Hepatocyte (in vitro differentiated cells): ENCODE results near the gene GFM1. TPM values are rescaled to one million over a fixed set of nuclear protein-coding genes. Genes with fewer than 3 reads are reported as not detected.

ENCODE experiments used
- DNase-seq: peaks from one replicate; pipeline ENCODE4 v3.0.0-alpha.2; 2016; ENCODE audit warnings: low spot score
- H2AFZ ChIP-seq: fragments of 200-600 bp; sonication (generic); 2 replicates; pipeline ENCODE4 v1.6.0; 2016; ENCODE audit warnings: antibody characterized with exemption, mild to moderate bottlenecking
- H3K27ac ChIP-seq: fragments of 200-600 bp; sonication (generic); 2 replicates; pipeline ENCODE4 v1.5.1; 2016; ENCODE audit warnings: mild to moderate bottlenecking
- H3K27me3 ChIP-seq: fragments of 200-600 bp; sonication (generic); 2 replicates; pipeline ENCODE4 v1.6.1; 2016
- H3K36me3 ChIP-seq: fragments of 200-600 bp; sonication (generic); replicated peaks from 2 replicates; pipeline ENCODE4 v1.5.1; 2016; ENCODE audit warnings: low read depth; ENCODE audit not compliant: insufficient read depth
- H3K4me1 ChIP-seq: fragments of 200-600 bp; sonication (generic); 2 replicates; pipeline ENCODE4 v1.5.1; 2016; ENCODE audit warnings: mild to moderate bottlenecking, moderate library complexity; ENCODE audit not compliant: insufficient read depth
- H3K4me2 ChIP-seq: fragments of 200-600 bp; sonication (generic); 2 replicates; pipeline ENCODE4 v1.6.0; 2016
- H3K4me3 ChIP-seq: fragments of 200-600 bp; sonication (generic); 2 replicates; pipeline ENCODE4 v1.5.1; 2016; ENCODE audit warnings: mild to moderate bottlenecking
- H3K79me2 ChIP-seq: fragments of 200-600 bp; sonication (generic); 2 replicates; pipeline ENCODE4 v1.6.0; 2017; ENCODE audit warnings: mild to moderate bottlenecking
- H3K9me2 ChIP-seq: fragments of 200-600 bp; sonication (generic); replicated peaks from 2 replicates; pipeline ENCODE4 v1.6.0; 2017; ENCODE audit warnings: mild to moderate bottlenecking; ENCODE audit not compliant: insufficient read depth
- H3K9me3 ChIP-seq: fragments of 200-600 bp; sonication (generic); 2 replicates; pipeline ENCODE4 v1.5.1; 2016; ENCODE audit warnings: low read depth, mild to moderate bottlenecking
- H4K20me1 ChIP-seq: fragments of 200-600 bp; sonication (generic); 2 replicates; pipeline ENCODE4 v1.6.0; 2016; ENCODE audit warnings: mild to moderate bottlenecking; ENCODE audit not compliant: insufficient read depth, poor library complexity, severe bottlenecking
- EZH2 ChIP-seq: fragments of 200-600 bp; sonication (generic); IDR thresholded peaks from 2 replicates; pipeline ENCODE4 v1.6.1; 2016; ENCODE audit warnings: antibody characterized with exemption, mild to moderate bottlenecking, borderline replicate concordance
- EZH2phosphoT487 ChIP-seq: fragments of 200-600 bp; sonication (generic); IDR thresholded peaks from one replicate; pipeline ENCODE4 v1.6.1; 2018; ENCODE audit warnings: antibody characterized with exemption, mild to moderate bottlenecking, low read depth, moderate library complexity; ENCODE audit not compliant: unreplicated experiment, severe bottlenecking
- WGBS: methylation state at CpG from one replicate; pipeline ENCODE4 v1.1.6; 2016; ENCODE audit warnings: low lambda C conversion rate; ENCODE audit errors: missing lambda C conversion rate; 5-methylcytosine and 5-hydroxymethylcytosine counted together
- polyA plus RNA-seq: library from polyadenylated mRNA; unstranded; fragments of >200 nt; fragmentation: Nextera tagmentation; extraction: Ambion mirVana; gene quantifications from 2 replicates; pipeline ENCODE4 v1.2.1, GENCODE V29; 2016
- total RNA-seq: library from RNA; depleted of rRNA; stranded (reverse); fragments of >200 nt; gene quantifications from 2 replicates; pipeline ENCODE4 v1.2.3, GENCODE V29; 2014
- TF ChIP-seq, protein P1 (sequence below): fragments of 200-600 bp; sonication (generic); IDR thresholded peaks from 2 replicates; pipeline ENCODE4 v1.5.1; 2016; ENCODE audit warnings: antibody characterized with exemption, mild to moderate bottlenecking; ENCODE audit not compliant: poor library complexity

The GFM1 gene
- total and polyA plus RNA-seq, 2 experiments from 2014 or later = 28.0 to 60.0 TPM

GRCh38 chr3:158696618-158697017, 52.3 kb downstream of the GFM1 start:
- Histone ChIP-seq H3K9me2 (no peaks in the 10 kb centered on the region), H2AFZ (no peak overlapping the region), H3K4me3 (no peak overlapping the region), H3K36me3 (no peaks in the 10 kb centered on the region), H3K27me3 (no peaks in the 10 kb centered on the region), H3K9me3 (no peaks in the 10 kb centered on the region), H3K4me2 (no peak overlapping the region), H3K4me1 (no peaks in the 10 kb centered on the region), H3K79me2 (no peaks in the 10 kb centered on the region), H4K20me1 (no peaks in the 10 kb centered on the region), H3K27ac (no peak overlapping the region)
- TF ChIP-seq, protein P1, sequence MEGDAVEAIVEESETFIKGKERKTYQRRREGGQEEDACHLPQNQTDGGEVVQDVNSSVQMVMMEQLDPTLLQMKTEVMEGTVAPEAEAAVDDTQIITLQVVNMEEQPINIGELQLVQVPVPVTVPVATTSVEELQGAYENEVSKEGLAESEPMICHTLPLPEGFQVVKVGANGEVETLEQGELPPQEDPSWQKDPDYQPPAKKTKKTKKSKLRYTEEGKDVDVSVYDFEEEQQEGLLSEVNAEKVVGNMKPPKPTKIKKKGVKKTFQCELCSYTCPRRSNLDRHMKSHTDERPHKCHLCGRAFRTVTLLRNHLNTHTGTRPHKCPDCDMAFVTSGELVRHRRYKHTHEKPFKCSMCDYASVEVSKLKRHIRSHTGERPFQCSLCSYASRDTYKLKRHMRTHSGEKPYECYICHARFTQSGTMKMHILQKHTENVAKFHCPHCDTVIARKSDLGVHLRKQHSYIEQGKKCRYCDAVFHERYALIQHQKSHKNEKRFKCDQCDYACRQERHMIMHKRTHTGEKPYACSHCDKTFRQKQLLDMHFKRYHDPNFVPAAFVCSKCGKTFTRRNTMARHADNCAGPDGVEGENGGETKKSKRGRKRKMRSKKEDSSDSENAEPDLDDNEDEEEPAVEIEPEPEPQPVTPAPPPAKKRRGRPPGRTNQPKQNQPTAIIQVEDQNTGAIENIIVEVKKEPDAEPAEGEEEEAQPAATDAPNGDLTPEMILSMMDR = no peak
- TF ChIP-seq EZH2phosphoT487 = no peak
- TF ChIP-seq EZH2 = no peak
- DNase-seq = no peak
- 44% methylated on average over 2 of the region's 2 CpGs for WGBS

DNA sequence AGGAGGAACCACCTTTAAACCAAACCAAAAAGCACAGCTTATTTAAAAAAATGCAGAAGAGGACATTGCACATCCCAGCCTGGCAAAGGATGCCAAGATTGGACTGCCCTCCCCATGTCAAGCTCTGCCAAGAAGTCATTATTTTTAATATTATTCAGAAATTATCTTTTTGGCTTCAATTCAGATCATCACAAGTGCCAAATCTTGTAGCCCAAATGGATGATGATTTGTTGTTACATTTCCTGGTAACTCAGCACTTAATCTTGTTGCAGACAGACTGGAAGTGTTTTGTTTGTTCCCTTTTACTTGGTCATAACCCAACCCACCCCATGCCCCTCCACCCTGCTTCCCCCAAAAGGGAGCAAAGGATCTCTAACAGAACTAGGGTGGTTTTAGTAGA, 56.2 kb downstream of the GFM1 start:
- no peaks in the 10 kb centered on the region for H4K20me1 ChIP-seq
- H3K9me2 ChIP-seq = no peaks in the 10 kb centered on the region
- no peak for DNase-seq
- H3K9me3 ChIP-seq = no peaks in the 10 kb centered on the region
- no peaks in the 10 kb centered on the region for H3K79me2 ChIP-seq
- H3K4me3 ChIP-seq = no peak overlapping the region
- H2AFZ ChIP-seq = no peak overlapping the region
- H3K27ac ChIP-seq = no peak overlapping the region
- TF ChIP-seq EZH2phosphoT487 (no peak), EZH2 (no peak)
- TF ChIP-seq, protein P1 = no peak
- H3K4me2 ChIP-seq = no peak overlapping the region
- no peaks in the 10 kb centered on the region for H3K36me3 ChIP-seq
- H3K4me1 ChIP-seq = no peaks in the 10 kb centered on the region
- H3K27me3 ChIP-seq = no peaks in the 10 kb centered on the region

- Histone ChIP-seq H3K36me3 (no peaks in the 10 kb centered on the region), H4K20me1 (no peaks in the 10 kb centered on the region), H3K79me2 (no peaks in the 10 kb centered on the region), H2AFZ (no peak overlapping the region), H3K4me3 (no peak overlapping the region), H3K9me3 (no peaks in the 10 kb centered on the region), H3K4me1 (no peaks in the 10 kb centered on the region), H3K27ac (no peak overlapping the region), H3K4me2 (no peak overlapping the region), H3K9me2 (no peaks in the 10 kb centered on the region), H3K27me3 (no peaks in the 10 kb centered on the region)
- no peak for TF ChIP-seq EZH2
- TF ChIP-seq, protein P1 = no peak
- TF ChIP-seq EZH2phosphoT487 = no peak
- DNase-seq = no peak
- 82% methylated on average over 4 of the region's 4 CpGs for whole genome bisulfite sequencing
These were observed 57.2 kb downstream of the GFM1 start for GRCh38 chr3:158701420-158702065.
